Measurements from ENCODE around the gene RBMS3. TPM values are rescaled to one million over a fixed set of nuclear protein-coding genes. Genes with fewer than 3 reads are reported as not detected.
A peak's percentile ranks its signal among the peaks of the same experiment; 100 is the strongest.
"Not testable (repeated sequence)": the region's sequence is repeated elsewhere in the genome, so short reads cannot be mapped to it uniquely, and the experiment has no call there.

Gene RBMS3
- polyA plus RNA-seq, 4 donors = 13.0 to 43.1 (median 15.7) TPM

GRCh38 chr3:29758434-29759322 lies 477.8 kb downstream of the RBMS3 start:
- DNase-seq (ENCODE audit: low read depth in 4 of 4, low spot score in 3 of 4) = no peak

- no peak for DNase-seq (ENCODE audit: low read depth in 4 of 4, low spot score in 3 of 4)
These were observed 478.7 kb downstream of the RBMS3 start for GRCh38 chr3:29759411-29760225.

GRCh38 chr3:29760226-29760685 lies 479.4 kb downstream of the RBMS3 start:
- no peak for DNase-seq (ENCODE audit: low read depth in 4 of 4, low spot score in 3 of 4)

- no peak for DNase-seq (ENCODE audit: low read depth in 4 of 4, low spot score in 3 of 4)
These were observed 480.6 kb downstream of the RBMS3 start for GRCh38 chr3:29761517-29761916.

- no peak for DNase-seq (ENCODE audit: low read depth in 4 of 4, low spot score in 3 of 4)
These were observed 482.2 kb downstream of the RBMS3 start for GRCh38 chr3:29763115-29763514.

GRCh38 chr3:29764041-29764440 lies 483.2 kb downstream of the RBMS3 start:
- DNase-seq (ENCODE audit: low read depth in 4 of 4, low spot score in 3 of 4) = no peak

GRCh38 chr3:29764603-29765254 lies 483.9 kb downstream of the RBMS3 start:
- DNase-seq (ENCODE audit: low read depth in 4 of 4, low spot score in 3 of 4) = peak in 3 of 4 donors; percentile 31 to 32 (median 31)

GRCh38 chr3:29771602-29772001 lies 490.7 kb downstream of the RBMS3 start:
- no peak for DNase-seq (ENCODE audit: low read depth in 4 of 4, low spot score in 3 of 4)

- DNase-seq (ENCODE audit: low read depth in 4 of 4, low spot score in 3 of 4) = no peak
These were observed 491.6 kb downstream of the RBMS3 start for GRCh38 chr3:29772436-29772835.

GRCh38 chr3:29773481-29773880 lies 492.6 kb downstream of the RBMS3 start:
- DNase-seq (ENCODE audit: low read depth in 4 of 4, low spot score in 3 of 4) = no peak

- DNase-seq (ENCODE audit: low read depth in 4 of 4, low spot score in 3 of 4) = no peak
These were observed 494.5 kb downstream of the RBMS3 start for GRCh38 chr3:29775340-29775739.

- no peak for DNase-seq (ENCODE audit: low read depth in 4 of 4, low spot score in 3 of 4)
These were observed 497.0 kb downstream of the RBMS3 start for GRCh38 chr3:29777869-29778268.

GRCh38 chr3:29789686-29790085 lies 508.8 kb downstream of the RBMS3 start:
- no peak for DNase-seq (ENCODE audit: low read depth in 4 of 4, low spot score in 3 of 4)

GRCh38 chr3:29796808-29797207 lies 515.9 kb downstream of the RBMS3 start:
- DNase-seq (ENCODE audit: low read depth in 4 of 4, low spot score in 3 of 4) = no peak

GRCh38 chr3:29802057-29802456 lies 521.2 kb downstream of the RBMS3 start:
- no peak for DNase-seq (ENCODE audit: low read depth in 4 of 4, low spot score in 3 of 4)

- no peak for DNase-seq (ENCODE audit: low read depth in 4 of 4, low spot score in 3 of 4)
These were observed 523.2 kb downstream of the RBMS3 start for GRCh38 chr3:29804044-29804443.

- no peak for DNase-seq (ENCODE audit: low read depth in 4 of 4, low spot score in 3 of 4)
These were observed 524.9 kb downstream of the RBMS3 start for GRCh38 chr3:29805757-29806156.

- DNase-seq (ENCODE audit: low read depth in 4 of 4, low spot score in 3 of 4) = not testable (repeated sequence)
These were observed 527.5 kb downstream of the RBMS3 start for GRCh38 chr3:29808324-29808723.

GRCh38 chr3:29822071-29822470 lies 541.2 kb downstream of the RBMS3 start:
- no peak for DNase-seq (ENCODE audit: low read depth in 4 of 4, low spot score in 3 of 4)

GRCh38 chr3:29823233-29823632 lies 542.4 kb downstream of the RBMS3 start:
- no peak for DNase-seq (ENCODE audit: low read depth in 4 of 4, low spot score in 3 of 4)

- DNase-seq (ENCODE audit: low read depth in 4 of 4, low spot score in 3 of 4) = no peak
These were observed 545.8 kb downstream of the RBMS3 start for GRCh38 chr3:29826712-29827111.
